RWPE2 (cell line): Measurements from ENCODE around the gene LAD1.

ENCODE experiments used
- ATAC-seq: fragments of 200-7000 bp; cut with Tn5 transposase; 3 replicates; pipeline ENCODE4 v1.9.1; 2021; ENCODE audit warnings: low read depth
- DNase-seq: peaks from one replicate; pipeline ENCODE4 v3.0.0-alpha.2; 2020; ENCODE audit warnings: low spot score
- H3K27ac ChIP-seq: fragments of 450-650 bp; 2 replicates; pipeline ENCODE4 v1.5.1; 2017; ENCODE audit warnings: mild to moderate bottlenecking; ENCODE audit not compliant: poor library complexity, severe bottlenecking
- H3K27me3 ChIP-seq: fragments of 250-450 bp; sonication (Bioruptor Pico); 2 replicates; pipeline ENCODE4 v1.5.1; 2021; ENCODE audit warnings: mild to moderate bottlenecking, moderate library complexity; ENCODE audit not compliant: insufficient read depth, poor library complexity, severe bottlenecking
- H3K36me3 ChIP-seq: fragments of 250-450 bp; sonication (Bioruptor Pico); 2 replicates; pipeline ENCODE4 v1.5.1; 2020; ENCODE audit warnings: low read depth, mild to moderate bottlenecking, moderate library complexity
- H3K4me1 ChIP-seq: fragments of 250-450 bp; sonication (Bioruptor Pico); 2 replicates; pipeline ENCODE4 v1.5.1; 2021; ENCODE audit warnings: mild to moderate bottlenecking, moderate library complexity; ENCODE audit not compliant: insufficient read depth, poor library complexity, severe bottlenecking
- H3K4me3 ChIP-seq: fragments of 250-450 bp; sonication (Bioruptor Pico); 2 replicates; pipeline ENCODE4 v1.5.1; 2021; ENCODE audit warnings: mild to moderate bottlenecking, moderate library complexity; ENCODE audit not compliant: severe bottlenecking
- H3K9me3 ChIP-seq: fragments of 250-450 bp; sonication (Bioruptor Pico); 2 replicates; pipeline ENCODE4 v1.5.1; 2021; ENCODE audit warnings: mild to moderate bottlenecking, moderate library complexity; ENCODE audit not compliant: severe bottlenecking
- CTCF ChIP-seq: fragments of 450-650 bp; IDR thresholded peaks from one replicate; pipeline ENCODE4 v1.5.1; 2017; ENCODE audit warnings: mild to moderate bottlenecking, moderate library complexity; ENCODE audit not compliant: poor library complexity, severe bottlenecking

The LAD1 gene

GRCh38 chr1:201414051-201414738 lies 15.1 kb upstream of the LAD1 start:
- Histone ChIP-seq H3K9me3 (no peaks in the 10 kb centered on the region), H3K27ac (no peak overlapping the region), H3K4me1 (no peaks in the 10 kb centered on the region), H3K36me3 (no peaks in the 10 kb centered on the region), H3K27me3 (no peaks in the 10 kb centered on the region), H3K4me3 (no peak overlapping the region)
- DNase-seq (no peak), ATAC-seq (no peak)
- TF ChIP-seq CTCF, result no peak

GRCh38 chr1:201411292-201411691 lies 12.2 kb upstream of the LAD1 start:
- Histone ChIP-seq H3K4me1 (no peaks in the 10 kb centered on the region), H3K9me3 (no peaks in the 10 kb centered on the region), H3K27ac (no peak overlapping the region), H3K27me3 (no peaks in the 10 kb centered on the region), H3K36me3 (no peaks in the 10 kb centered on the region), H3K4me3 (no peak overlapping the region)
- no peak for TF ChIP-seq CTCF
- ATAC-seq, result no peak
- DNase-seq, result no peak

GRCh38 chr1:201409440-201409839 lies 10.3 kb upstream of the LAD1 start:
- Histone ChIP-seq H3K36me3 (no peaks in the 10 kb centered on the region), H3K27me3 (no peaks in the 10 kb centered on the region), H3K4me1 (no peaks in the 10 kb centered on the region), H3K9me3 (no peaks in the 10 kb centered on the region), H3K4me3 (no peak overlapping the region), H3K27ac (no peak overlapping the region)
- ATAC-seq (0 out of 3 replicates have a peak, but pooled peaks have one; percentile 8), DNase-seq (no peak)
- TF ChIP-seq CTCF, result no peak

GRCh38 chr1:201408834-201409200 lies 9.7 kb upstream of the LAD1 start:
- no peak overlapping the region for H3K4me3 ChIP-seq
- H3K27me3 ChIP-seq, result no peaks in the 10 kb centered on the region
- H3K4me1 ChIP-seq, result no peaks in the 10 kb centered on the region
- TF ChIP-seq CTCF, result no peak
- H3K27ac ChIP-seq, result no peak overlapping the region
- no peak for DNase-seq
- ATAC-seq, result no peak
- H3K9me3 ChIP-seq, result no peaks in the 10 kb centered on the region
- H3K36me3 ChIP-seq, result no peaks in the 10 kb centered on the region

- no peaks in the 10 kb centered on the region for H3K4me1 ChIP-seq
- TF ChIP-seq CTCF, result peak; percentile 94
- ATAC-seq (peak; percentile 74), DNase-seq (no peak)
- no peaks in the 10 kb centered on the region for H3K36me3 ChIP-seq
- no peaks in the 10 kb centered on the region for H3K27me3 ChIP-seq
- H3K27ac ChIP-seq, result no peak overlapping the region
- H3K9me3 ChIP-seq, result no peaks in the 10 kb centered on the region
- no peak overlapping the region for H3K4me3 ChIP-seq
These were observed 9.2 kb upstream of the LAD1 start for GRCh38 chr1:201408176-201408833.
